ACC112 (cell line): ENCODE data around the gene CDC42EP3.

Source experiments
- H2AFZ ChIP-seq: fragments of 200-600 bp; sonication (generic); one replicate; pipeline ENCODE4 v1.6.0; 2017; ENCODE audit warnings: antibody characterized with exemption, low read length; ENCODE audit not compliant: unreplicated experiment
- H3K27ac ChIP-seq: fragments of 200-600 bp; sonication (generic); 2 replicates; pipeline ENCODE4 v1.5.1; 2014; ENCODE audit warnings: low read depth, mild to moderate bottlenecking, antibody characterized with exemption, low read length, moderate library complexity
- H3K27me3 ChIP-seq: fragments of 200-600 bp; sonication (generic); 2 replicates; pipeline ENCODE4 v1.6.1; 2014; ENCODE audit warnings: mild to moderate bottlenecking, antibody characterized with exemption, low read length, moderate library complexity, mixed read lengths; ENCODE audit not compliant: insufficient read depth
- H3K36me3 ChIP-seq: fragments of 200-600 bp; sonication (generic); 2 replicates; pipeline ENCODE4 v1.6.1; 2016; ENCODE audit warnings: mild to moderate bottlenecking, antibody characterized with exemption, low read length, moderate library complexity, mixed read lengths; ENCODE audit not compliant: insufficient read depth
- H3K4me1 ChIP-seq: fragments of 200-600 bp; sonication (generic); one replicate; pipeline ENCODE4 v1.6.1; 2016; ENCODE audit warnings: low read length, mixed read lengths; ENCODE audit not compliant: insufficient read depth, unreplicated experiment, control insufficient read depth
- H3K4me3 ChIP-seq: fragments of 200-600 bp; sonication (generic); 2 replicates; pipeline ENCODE4 v1.5.1; 2014; ENCODE audit warnings: mild to moderate bottlenecking, low read depth, low read length
- H3K79me2 ChIP-seq: fragments of 200-600 bp; sonication (generic); one replicate; pipeline ENCODE4 v1.6.0; 2016; ENCODE audit warnings: low read length; ENCODE audit not compliant: control insufficient read depth, unreplicated experiment, insufficient read depth

Gene CDC42EP3

GRCh38 chr2:37637985-37638384, 33.5 kb downstream of the CDC42EP3 start:
- Histone ChIP-seq H3K4me3 (no peak overlapping the region), H3K27me3 (no peaks in the 10 kb centered on the region), H3K79me2 (peaks cover 6% of the 10 kb centered on the region), H3K4me1 (peaks cover 45% of the 10 kb centered on the region), H3K27ac (peak overlapping the region; percentile 24; the same call in 1 of the 2 replicates), H3K36me3 (peaks cover 11% of the 10 kb centered on the region), H2AFZ (no peak overlapping the region)

- Histone ChIP-seq H2AFZ (no peak overlapping the region), H3K27me3 (no peaks in the 10 kb centered on the region), H3K4me3 (no peak overlapping the region), H3K27ac (peak overlapping the region; percentile 16; the same call in 1 of the 2 replicates), H3K79me2 (peaks cover 3% of the 10 kb centered on the region), H3K36me3 (peaks cover 5% of the 10 kb centered on the region; the same call in 1 of the 2 replicates), H3K4me1 (peaks cover 38% of the 10 kb centered on the region)
Observed at GRCh38 chr2:37637190-37637860, 34.1 kb downstream of the CDC42EP3 start.

GRCh38 chr2:37636381-37637066, 34.9 kb downstream of the CDC42EP3 start:
- Histone ChIP-seq H3K4me1 (peaks cover 30% of the 10 kb centered on the region), H3K27ac (peak overlapping the region; percentile 84; the same call in 1 of the 2 replicates), H3K27me3 (no peaks in the 10 kb centered on the region), H3K4me3 (no peak overlapping the region), H2AFZ (no peak overlapping the region), H3K79me2 (no peaks in the 10 kb centered on the region), H3K36me3 (0 out of 2 replicates have a peak, but pooled peaks cover 2% of the 10 kb centered on the region)

- H3K4me3 ChIP-seq, result no peak overlapping the region
- H3K27me3 ChIP-seq, result no peaks in the 10 kb centered on the region
- 0 out of 2 replicates have a peak, but pooled peaks cover 2% of the 10 kb centered on the region for H3K36me3 ChIP-seq
- peak overlapping the region; percentile 84 for H3K27ac ChIP-seq
- peaks cover 29% of the 10 kb centered on the region for H3K4me1 ChIP-seq
- H2AFZ ChIP-seq, result no peak overlapping the region
- no peaks in the 10 kb centered on the region for H3K79me2 ChIP-seq
Observed at GRCh38 chr2:37635504-37636380, 35.7 kb downstream of the CDC42EP3 start.

GRCh38 chr2:37634914-37635503, 36.4 kb downstream of the CDC42EP3 start:
- Histone ChIP-seq H3K4me1 (peaks cover 34% of the 10 kb centered on the region), H3K79me2 (no peaks in the 10 kb centered on the region), H3K4me3 (no peak overlapping the region)

GRCh38 chr2:37633845-37634244, 37.6 kb downstream of the CDC42EP3 start:
- no peaks in the 10 kb centered on the region for H3K79me2 ChIP-seq
- no peaks in the 10 kb centered on the region for H3K36me3 ChIP-seq
- H3K4me3 ChIP-seq, result no peak overlapping the region
- no peak overlapping the region for H2AFZ ChIP-seq
- peaks cover 45% of the 10 kb centered on the region for H3K4me1 ChIP-seq
- no peak overlapping the region for H3K27ac ChIP-seq
- H3K27me3 ChIP-seq, result no peaks in the 10 kb centered on the region

More at GRCh38 chr2:37634914-37635503, 36.4 kb downstream of the CDC42EP3 start:
- Histone ChIP-seq H3K27me3 (no peaks in the 10 kb centered on the region), H2AFZ (no peak overlapping the region), H3K27ac (peak overlapping the region; percentile 84), H3K36me3 (0 out of 2 replicates have a peak, but pooled peaks cover 2% of the 10 kb centered on the region)

- Histone ChIP-seq H3K27ac (no peak overlapping the region), H3K4me1 (peaks cover 43% of the 10 kb centered on the region), H3K27me3 (no peaks in the 10 kb centered on the region), H3K4me3 (no peak overlapping the region), H3K79me2 (no peaks in the 10 kb centered on the region), H2AFZ (no peak overlapping the region), H3K36me3 (no peaks in the 10 kb centered on the region)
Observed at GRCh38 chr2:37633234-37633633, 38.2 kb downstream of the CDC42EP3 start.

GRCh38 chr2:37632310-37632709, 39.1 kb downstream of the CDC42EP3 start:
- H3K27ac ChIP-seq, result no peak overlapping the region
- H3K79me2 ChIP-seq, result no peaks in the 10 kb centered on the region

GRCh38 chr2:37631698-37632097, 39.7 kb downstream of the CDC42EP3 start:
- H3K4me3 ChIP-seq, result no peak overlapping the region
- no peak overlapping the region for H3K27ac ChIP-seq
- no peaks in the 10 kb centered on the region for H3K27me3 ChIP-seq
- H2AFZ ChIP-seq, result no peak overlapping the region
- no peaks in the 10 kb centered on the region for H3K79me2 ChIP-seq
- no peaks in the 10 kb centered on the region for H3K36me3 ChIP-seq
- H3K4me1 ChIP-seq, result peaks cover 47% of the 10 kb centered on the region

More at GRCh38 chr2:37632310-37632709, 39.1 kb downstream of the CDC42EP3 start:
- H3K27me3 ChIP-seq, result no peaks in the 10 kb centered on the region
- no peaks in the 10 kb centered on the region for H3K36me3 ChIP-seq
- no peak overlapping the region for H2AFZ ChIP-seq
- H3K4me1 ChIP-seq, result peaks cover 45% of the 10 kb centered on the region
- no peak overlapping the region for H3K4me3 ChIP-seq

GRCh38 chr2:37631292-37631691, 40.1 kb downstream of the CDC42EP3 start:
- Histone ChIP-seq H3K36me3 (no peaks in the 10 kb centered on the region), H2AFZ (no peak overlapping the region), H3K27ac (no peak overlapping the region), H3K4me1 (peaks cover 43% of the 10 kb centered on the region), H3K79me2 (no peaks in the 10 kb centered on the region), H3K4me3 (no peak overlapping the region), H3K27me3 (no peaks in the 10 kb centered on the region)
